ENCODE results near the gene TMPRSS6. TPM values are rescaled to one million over a fixed set of nuclear protein-coding genes. Genes with fewer than 3 reads are reported as not detected.

Gene TMPRSS6
- polyA plus RNA-seq, 1 donor = 0.10 TPM

- no peak for DNase-seq (ENCODE audit: low read depth)
Observed at GRCh38 chr22:37065961-37066360, 43.6 kb downstream of the TMPRSS6 start.

GRCh38 chr22:37065180-37065579 is 44.3 kb downstream of the TMPRSS6 start:
- DNase-seq (ENCODE audit: low read depth) = no peak

DNA sequence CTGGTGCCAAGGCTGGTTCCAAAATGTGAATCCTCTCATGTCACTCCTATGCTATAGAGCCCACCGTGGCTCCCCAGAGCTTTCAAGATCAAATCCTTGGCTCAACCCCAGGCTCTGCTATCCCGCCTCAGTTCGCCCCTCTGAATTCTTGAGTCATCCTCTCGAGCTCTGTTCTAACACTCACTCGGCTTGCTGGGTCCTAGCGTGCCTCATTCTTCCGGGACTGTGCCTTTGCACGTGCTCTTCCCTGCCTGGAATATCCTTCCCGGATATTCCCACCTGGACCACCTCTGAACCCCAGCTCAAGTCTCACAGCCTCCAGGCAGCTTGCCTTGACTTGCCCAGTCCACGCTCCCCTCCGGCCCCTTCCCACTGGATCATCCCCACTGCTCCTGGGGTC is 45.0 kb downstream of the TMPRSS6 start:
- no peak for DNase-seq (ENCODE audit: low read depth)

- no peak for DNase-seq (ENCODE audit: low read depth)
Observed at GRCh38 chr22:37063431-37064420, 45.8 kb downstream of the TMPRSS6 start.

DNA sequence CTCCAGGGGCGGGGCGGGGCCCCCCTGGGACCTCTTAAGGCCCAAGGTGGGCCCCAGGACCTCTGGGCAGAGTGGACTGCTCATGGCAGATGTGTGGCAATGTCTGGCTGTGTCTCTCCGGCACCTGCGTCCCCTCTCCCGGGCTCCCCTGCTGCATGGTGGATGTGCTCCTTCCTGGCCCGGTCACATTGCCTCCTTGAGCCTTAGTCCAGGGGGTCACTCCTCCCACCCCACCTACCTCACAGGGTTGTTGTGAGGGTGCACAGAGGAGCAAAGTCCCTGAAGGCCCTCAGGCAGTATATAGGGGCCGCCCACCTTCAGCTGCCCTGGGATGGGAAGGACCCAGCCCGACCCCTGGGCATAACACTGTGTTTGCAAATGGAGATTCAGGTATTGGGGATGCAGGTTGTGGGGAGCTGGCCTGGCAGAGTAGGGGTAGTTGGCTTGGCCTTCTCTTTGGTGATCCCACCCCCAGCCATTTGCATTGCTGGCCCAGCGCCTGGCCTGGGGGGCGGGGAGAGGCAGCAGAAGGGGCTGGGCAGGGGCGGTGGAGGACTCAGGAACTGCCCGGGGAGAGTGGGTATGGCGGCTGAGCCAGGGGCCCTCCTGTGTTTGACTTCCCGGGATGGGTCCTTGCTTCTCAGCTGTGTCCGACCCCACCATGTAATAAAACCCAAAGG is 46.7 kb downstream of the TMPRSS6 start:
- no peak for DNase-seq (ENCODE audit: low read depth)

DNA sequence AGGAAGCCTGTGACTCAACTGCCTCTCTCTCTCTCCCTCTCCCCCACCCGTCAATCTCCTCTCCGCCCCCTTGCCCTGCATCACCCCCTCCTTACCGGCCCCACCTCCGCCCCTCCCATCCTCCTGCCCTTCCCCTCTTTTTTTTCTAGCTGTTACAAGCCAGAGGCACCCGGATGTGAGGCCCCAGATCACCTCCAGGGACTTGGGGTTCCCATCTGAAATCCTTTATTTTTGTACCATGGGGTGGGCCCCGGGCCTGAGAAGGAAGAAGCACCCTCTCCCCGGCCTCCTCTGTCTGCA is 47.2 kb downstream of the TMPRSS6 start:
- DNase-seq (ENCODE audit: low read depth) = no peak

DNA sequence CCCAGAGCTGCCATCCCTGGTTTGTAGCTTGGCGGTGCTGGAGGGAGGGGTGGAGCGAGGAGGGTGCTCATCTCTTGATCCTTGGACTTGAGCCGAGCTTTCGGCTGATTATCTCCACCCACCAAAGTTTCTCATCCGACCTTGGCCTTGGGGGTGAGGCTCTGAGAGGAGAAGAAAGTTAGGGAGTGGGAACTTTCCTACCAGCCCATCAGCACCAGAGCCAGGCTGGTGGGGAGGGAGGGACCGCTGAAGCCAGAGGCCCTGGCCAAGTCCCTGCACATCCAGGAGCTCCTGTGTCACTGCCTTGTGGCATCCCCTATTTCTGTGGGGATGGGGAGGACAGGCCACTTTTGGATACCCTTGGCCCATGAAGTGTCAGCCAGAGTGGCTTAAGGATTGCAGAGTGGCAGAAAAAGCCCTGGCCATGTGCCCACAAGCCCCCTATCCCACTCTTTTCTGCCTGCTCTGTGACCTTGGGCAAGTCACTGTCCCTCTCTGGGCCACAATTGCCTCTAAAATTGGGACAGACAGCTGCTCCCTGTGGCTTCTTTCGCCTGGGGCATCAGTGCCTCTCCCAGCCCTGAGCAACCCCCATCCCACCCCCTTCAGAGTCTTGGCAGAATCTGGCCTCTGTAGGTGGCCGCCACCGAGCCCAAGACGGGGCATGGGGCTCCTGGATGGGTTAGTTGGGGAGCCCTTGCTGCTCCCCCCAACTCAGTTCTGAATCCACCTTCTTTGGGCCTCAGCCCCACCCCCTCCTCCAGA is 47.7 kb downstream of the TMPRSS6 start:
- DNase-seq (ENCODE audit: low read depth) = no peak

DNA sequence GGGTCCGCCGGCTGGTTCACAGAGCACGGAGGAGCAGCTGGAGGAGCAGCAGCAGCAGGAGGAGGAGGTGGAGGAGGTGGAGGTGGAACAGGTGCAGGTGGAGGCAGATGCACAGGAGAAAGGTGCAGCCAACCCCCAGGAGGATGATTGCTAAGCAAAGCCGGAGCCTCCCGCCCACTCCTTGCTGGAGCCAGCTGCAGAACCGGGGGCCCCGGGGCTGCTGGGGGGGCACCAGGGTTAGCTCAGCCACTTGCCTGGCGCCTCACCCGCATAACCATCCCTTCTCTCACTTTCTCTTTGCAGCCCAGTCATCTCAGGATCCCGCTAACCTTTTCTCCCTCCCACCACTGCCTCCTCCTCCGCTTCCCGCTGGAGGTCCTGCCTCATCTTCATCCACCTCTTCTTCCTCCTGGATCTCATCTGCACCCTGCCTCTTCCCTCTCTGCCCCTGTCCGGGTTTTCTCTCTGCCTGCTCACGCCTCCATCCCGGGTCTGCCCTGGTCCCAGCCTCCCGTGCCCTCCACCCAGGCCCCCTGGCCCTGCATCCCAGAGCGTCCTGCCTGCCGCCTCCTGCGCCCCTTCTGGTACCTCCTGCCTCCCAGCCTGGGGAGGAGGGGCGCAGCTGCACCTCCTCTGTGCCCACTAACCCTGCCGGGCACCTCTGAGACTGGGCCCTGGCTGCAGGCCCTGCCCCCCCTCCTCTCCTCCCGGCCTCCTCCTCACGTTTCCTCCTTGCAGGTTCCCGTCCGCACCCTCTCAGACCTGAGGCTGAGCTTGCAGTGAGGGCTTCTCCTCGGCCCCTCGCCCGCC is 48.5 kb downstream of the TMPRSS6 start:
- no peak for DNase-seq (ENCODE audit: low read depth)

GRCh38 chr22:37059876-37060449 is 49.5 kb downstream of the TMPRSS6 start:
- DNase-seq (ENCODE audit: low read depth) = no peak

- no peak for DNase-seq (ENCODE audit: low read depth)
Observed at GRCh38 chr22:37058917-37059701, 50.4 kb downstream of the TMPRSS6 start.

DNA sequence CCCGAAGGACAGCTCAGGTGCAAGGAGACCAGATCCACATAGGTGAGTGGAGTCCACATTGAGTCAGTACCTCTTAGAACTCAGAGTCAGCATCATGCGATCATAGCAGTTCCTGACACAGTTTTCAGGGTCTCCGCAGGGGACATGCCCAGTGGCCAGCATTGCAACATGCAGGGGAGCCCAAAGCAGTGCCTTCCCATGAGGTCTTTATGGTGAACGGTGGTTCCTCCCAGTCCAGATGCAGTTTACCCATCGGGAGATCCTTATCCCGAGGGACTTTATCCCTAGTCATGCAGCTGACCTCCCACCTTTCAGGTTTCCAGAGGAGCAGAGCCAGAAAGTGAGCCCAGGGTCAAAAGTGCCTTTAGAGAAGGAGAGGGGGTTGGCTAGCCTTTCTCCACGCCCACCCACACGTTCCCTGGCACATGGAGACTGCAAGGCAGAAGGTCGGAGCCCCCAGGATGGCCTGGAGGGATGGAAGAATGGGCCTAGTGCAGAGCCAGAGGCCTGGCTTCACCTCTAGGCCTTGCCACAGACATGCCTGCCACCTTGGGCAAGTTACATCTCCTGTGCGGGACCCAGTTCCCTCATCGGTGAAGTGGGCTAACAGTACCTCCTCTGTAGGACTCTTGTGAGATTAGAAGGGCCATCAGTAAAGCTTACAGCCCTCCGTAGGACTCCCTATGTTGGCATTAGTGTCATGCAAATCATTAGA is 51.6 kb downstream of the TMPRSS6 start:
- DNase-seq (ENCODE audit: low read depth) = no peak

GRCh38 chr22:37057226-37057625 is 52.3 kb downstream of the TMPRSS6 start:
- no peak for DNase-seq (ENCODE audit: low read depth)

DNA sequence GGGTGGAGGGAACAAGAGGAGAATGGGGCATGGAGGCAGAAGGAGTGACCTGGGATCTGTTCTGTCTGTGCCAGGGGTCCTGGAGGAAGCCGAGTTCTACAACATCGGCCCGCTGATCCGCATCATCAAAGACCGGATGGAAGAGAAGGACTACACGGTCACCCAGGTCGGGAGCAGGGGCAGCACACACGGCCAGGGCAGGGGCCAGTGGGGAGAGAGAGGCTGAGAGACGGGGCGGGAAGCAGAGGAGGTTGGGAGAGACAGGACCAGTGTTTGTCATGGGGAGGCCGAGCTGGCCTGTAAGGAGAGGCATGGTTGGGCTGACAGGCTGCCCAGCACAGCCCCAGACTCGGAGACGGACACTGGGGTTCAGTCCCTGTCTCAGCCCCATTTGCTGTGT is 53.3 kb downstream of the TMPRSS6 start:
- DNase-seq (ENCODE audit: low read depth) = no peak

- DNase-seq (ENCODE audit: low read depth) = no peak
Observed at GRCh38 chr22:37054600-37055365, 54.7 kb downstream of the TMPRSS6 start.

GRCh38 chr22:37054056-37054395 is 55.5 kb downstream of the TMPRSS6 start:
- DNase-seq (ENCODE audit: low read depth) = no peak

- DNase-seq (ENCODE audit: low read depth) = no peak
Observed at GRCh38 chr22:37053310-37054055, 56.0 kb downstream of the TMPRSS6 start.

- DNase-seq (ENCODE audit: low read depth) = no peak
Observed at GRCh38 chr22:37052386-37053309, 56.9 kb downstream of the TMPRSS6 start.
